Body of pancreas (tissue), 4 donors: Measurements from ENCODE around the gene NEMP2. TPM values are rescaled to one million over a fixed set of nuclear protein-coding genes. Genes with fewer than 3 reads are reported as not detected.

Experiments used
- ATAC-seq: fragments of 150-250 bp; one replicate; pipeline ENCODE4 v1.9.1; 2016
- DNase-seq, 4 donors: peaks; one replicate each; pipeline ENCODE4 v3.0.0-alpha.2; 2019
- H3K27ac ChIP-seq, 4 donors: fragments of 200-600 bp; sonication (generic); 1 replicate in 3 of 4; 2 replicates in 1 of 4; pipeline versions ENCODE4 v1.5.1 to v1.6.1; 2016 to 2019; ENCODE audit warnings: mild to moderate bottlenecking in 1 of 4, mixed read lengths in 1 of 4, moderate library complexity in 1 of 4
- H3K27me3 ChIP-seq, 2 donors: fragments of 200-600 bp; sonication (generic); one replicate each; pipeline ENCODE4 v1.6.0; 2016; ENCODE audit warnings: mild to moderate bottlenecking in 1 of 2
- H3K36me3 ChIP-seq, 2 donors: fragments of 200-600 bp; sonication (generic); replicated peaks in 1 of 2; 2 replicates each; pipeline ENCODE4 v1.5.1; 2016; ENCODE audit warnings: low read depth in 2 of 2; ENCODE audit not compliant: insufficient read depth in 1 of 2
- H3K4me1 ChIP-seq: fragments of 200-600 bp; sonication (generic); one replicate; pipeline ENCODE4 v1.6.0; 2016
- H3K4me3 ChIP-seq, 2 donors: fragments of 200-600 bp; sonication (generic); 1 replicate in 1 of 2; 2 replicates in 1 of 2; pipeline ENCODE4 v1.5.1; 2016 to 2019
- H3K9me3 ChIP-seq, 3 donors: fragments of 200-600 bp; sonication (generic); 1 replicate in 2 of 3; 2 replicates in 1 of 3; pipeline ENCODE4 v1.5.1; 2016
- CTCF ChIP-seq, 7 experiments: fragments of 450-650 bp in 4 of 7; fragments of 200-600 bp in 3 of 7; sonication (generic) in 3 of 7; IDR thresholded peaks; one replicate each; pipeline ENCODE4 v1.5.1; 2016 to 2019; ENCODE audit warnings: antibody characterized with exemption in 7 of 7
- POLR2A ChIP-seq, 3 donors: fragments of 450-650 bp; IDR thresholded peaks; one replicate each; pipeline ENCODE4 v1.6.1; 2016; ENCODE audit warnings: antibody characterized with exemption in 3 of 3, mild to moderate bottlenecking in 2 of 3
- WGBS, 2 donors: methylation state at CpG; one replicate each; pipeline ENCODE4 v1.1.5; 2017; 5-methylcytosine and 5-hydroxymethylcytosine counted together
- intact Hi-C: fragments of 100-400 bp; cut with DNase I; formaldehyde crosslinking; loops from one replicate; pipeline ENCODE4 v1.15.1; 2023
- total RNA-seq, 2 donors: library from RNA; depleted of rRNA; stranded (reverse); fragments of >200 nt; gene quantifications; one replicate each; pipeline ENCODE4 v1.1.0, GENCODE V29; 2016

Gene NEMP2
- 1 to 10 TPM; 3.0 to 3.9 TPM for total RNA-seq

GRCh38 chr2:190534310-190535120, at the start of gene NEMP2:
Gene NEMP2, minus strand, starts transcription at chr2:190534722. Its CDS starts 67 bp downstream, at chr2:190534655.
- peak within 1 kb of the TSS; percentile 46 to 81 for H3K4me3 ChIP-seq
- peak in 1 of 7 experiments; percentile 20 for TF ChIP-seq CTCF (IDR thresholded peaks at IDR 0.05)
- peak; percentile 70 to 75 (median 72) for TF ChIP-seq POLR2A (IDR thresholded peaks at IDR 0.05)
- 0% methylated on average over 14 to 73 of the region's 92 CpGs for WGBS, 2 donors
- H3K36me3 ChIP-seq = no peaks in the 10 kb centered on the region
- ATAC-seq (peak; percentile 92), DNase-seq (peak; percentile 73 to 86 (median 78))
- no peaks in the 10 kb centered on the region for H3K27me3 ChIP-seq
- intact Hi-C loops = loop anchor here (10.0 kb wide), 1 partner anchor 120 kb away; no protein-coding TSS in a partner anchor
- H3K27ac ChIP-seq = peak within 1 kb of the TSS; percentile 80 to 95 (median 90)
- no peaks in the 10 kb centered on the region for H3K9me3 ChIP-seq
- H3K4me1 ChIP-seq = peaks cover 11% of the 10 kb centered on the region

- 91 to 97% methylated on average over 4 of the region's 4 CpGs for WGBS, 2 donors
- ATAC-seq (no peak), DNase-seq (peak in 1 of 4 donors; percentile 13)
- H3K9me3 ChIP-seq = no peaks in the 10 kb centered on the region
- TF ChIP-seq CTCF (IDR thresholded peaks at IDR 0.05) (no peak), POLR2A (IDR thresholded peaks at IDR 0.05) (no peak)
- no peak overlapping the region for H3K27ac ChIP-seq
- peaks cover 2% of the 10 kb centered on the region for H3K4me1 ChIP-seq
- H3K36me3 ChIP-seq = no peaks in the 10 kb centered on the region
- H3K4me3 ChIP-seq = no peak overlapping the region
- intact Hi-C loops = no loop called here
- H3K27me3 ChIP-seq = no peaks in the 10 kb centered on the region
Observed at GRCh38 chr2:190583507-190584337, 49.2 kb upstream of the NEMP2 start.

GRCh38 chr2:190582736-190583506, 48.4 kb upstream of the NEMP2 start:
- Histone ChIP-seq H3K4me3 (no peak overlapping the region), H3K4me1 (peaks cover 10% of the 10 kb centered on the region), H3K27me3 (no peaks in the 10 kb centered on the region), H3K36me3 (no peaks in the 10 kb centered on the region), H3K27ac (no peak overlapping the region), H3K9me3 (no peaks in the 10 kb centered on the region)
- TF ChIP-seq CTCF (IDR thresholded peaks at IDR 0.05) = no peak
- TF ChIP-seq POLR2A (IDR thresholded peaks at IDR 0.05) = no peak
- WGBS, 2 donors = 84 to 85% methylated on average over 6 of the region's 6 CpGs
- intact Hi-C loops = no loop called here
- DNase-seq (no peak), ATAC-seq (no peak)

- intact Hi-C loops = no loop called here
- no peaks in the 10 kb centered on the region for H3K9me3 ChIP-seq
- H3K27me3 ChIP-seq = no peaks in the 10 kb centered on the region
- WGBS, 2 donors = 90 to 97% methylated on average over 3 of the region's 3 CpGs
- no peak for DNase-seq
- H3K27ac ChIP-seq = no peak overlapping the region
- no peaks in the 10 kb centered on the region for H3K36me3 ChIP-seq
- H3K4me1 ChIP-seq = peaks cover 10% of the 10 kb centered on the region
- H3K4me3 ChIP-seq = no peak overlapping the region
- no peak for ATAC-seq
- no peak for TF ChIP-seq CTCF (IDR thresholded peaks at IDR 0.05)
- TF ChIP-seq POLR2A (IDR thresholded peaks at IDR 0.05) = no peak
Observed at GRCh38 chr2:190582019-190582418, 47.5 kb upstream of the NEMP2 start.
